Naive B cell (primary cell): ENCODE measurements around the gene HACL1. TPM values are rescaled to one million over a fixed set of nuclear protein-coding genes. Genes with fewer than 3 reads are reported as not detected.
A peak's percentile ranks its signal among the peaks of the same experiment; 100 is the strongest.

Source experiments
- ATAC-seq, 2 donors: fragments of 150-1000 bp; cut with Tn5 transposase; 2 replicates each; pipeline ENCODE4 v1.10.0; 2021; ENCODE audit warnings: low read depth in 2 of 2, mild to moderate bottlenecking in 2 of 2, moderate library complexity in 2 of 2
- DNase-seq: peaks from one replicate; pipeline ENCODE4 v3.0.0; 2022
- H3K27ac Mint-ChIP-seq, 6 donors: one replicate each; pipeline ENCODE4 v1.8.0; 2020 to 2022; ENCODE audit warnings: mild to moderate bottlenecking in 6 of 6, mixed read lengths in 6 of 6, moderate library complexity in 5 of 6, inconsistent platforms in 2 of 6
- H3K27me3 Mint-ChIP-seq, 3 donors: one replicate each; pipeline ENCODE4 v1.8.0; 2021 to 2022; ENCODE audit warnings: mixed read lengths in 3 of 3, mild to moderate bottlenecking in 1 of 3
- H3K36me3 Mint-ChIP-seq, 2 donors: one replicate each; pipeline ENCODE4 v1.8.0; 2020 to 2022; ENCODE audit warnings: mixed read lengths in 2 of 2, inconsistent platforms in 1 of 2, mild to moderate bottlenecking in 1 of 2
- H3K4me1 Mint-ChIP-seq, 3 donors: one replicate each; pipeline ENCODE4 v1.8.0; 2020 to 2022; ENCODE audit warnings: mixed read lengths in 3 of 3, inconsistent platforms in 1 of 3, mild to moderate bottlenecking in 1 of 3, moderate library complexity in 1 of 3
- H3K4me3 Mint-ChIP-seq, 8 donors: one replicate each; pipeline ENCODE4 v1.8.0; 2020 to 2022; ENCODE audit warnings: mild to moderate bottlenecking in 8 of 8, mixed read lengths in 8 of 8, moderate library complexity in 8 of 8, inconsistent platforms in 2 of 8
- H3K9me3 Mint-ChIP-seq, 7 donors: one replicate each; pipeline ENCODE4 v1.8.0; 2020 to 2022; ENCODE audit warnings: mixed read lengths in 7 of 7, mild to moderate bottlenecking in 5 of 7, inconsistent platforms in 2 of 7, moderate library complexity in 1 of 7
- polyA plus RNA-seq, 6 donors: library from polyadenylated mRNA; unstranded; fragments of 300-500 nt; fragmentation: Illumina TruSeq; gene quantifications; one replicate each; pipeline ENCODE4 v1.2.3, GENCODE V29; 2021; ENCODE audit warnings: low read depth in 6 of 6

HACL1 gene
- 10 to 100 TPM; 25.5 to 46.4 (median 36.5) TPM for polyA plus RNA-seq

DNA sequence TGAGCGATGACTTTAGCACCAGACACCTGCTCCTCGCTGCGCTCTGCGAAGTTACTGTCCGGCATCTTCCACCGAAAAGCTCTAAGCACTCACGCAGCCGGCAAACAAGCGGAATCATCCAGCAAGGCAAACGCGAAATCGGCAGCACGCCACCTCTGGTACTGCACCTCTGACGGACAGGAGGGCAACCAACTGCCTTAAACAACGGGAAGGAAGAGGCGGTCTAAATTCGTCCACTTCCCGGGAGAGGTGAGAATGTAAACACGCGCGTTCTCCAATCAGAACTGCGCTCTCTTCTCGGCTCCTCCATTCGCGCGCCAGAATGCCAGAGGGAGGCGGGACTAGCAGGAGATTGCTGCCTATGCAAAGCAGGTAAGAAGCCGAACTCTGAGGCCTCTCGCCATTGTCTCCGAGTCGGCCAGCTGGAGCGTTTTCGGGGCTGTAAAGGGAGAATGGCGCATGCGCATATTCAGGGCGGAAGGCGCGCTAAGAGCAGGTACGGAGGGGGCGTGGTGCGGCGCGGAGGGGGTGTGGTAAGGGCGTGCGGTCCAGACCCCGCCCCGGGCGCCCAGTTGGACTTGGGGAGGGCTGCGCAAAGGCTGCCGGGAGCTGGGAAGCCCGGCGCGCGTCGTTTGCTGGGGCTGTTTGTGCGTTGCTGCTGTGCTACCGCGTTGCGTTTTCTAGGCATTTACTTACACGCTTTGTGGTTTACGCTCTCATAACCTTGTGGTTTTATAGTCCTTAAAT, at the start of gene HACL1, which contains the start of gene BTD:
HACL1 (minus strand) TSS at position 171 of the 747 bp plus-strand sequence; CDS start at position 65, 106 bp downstream.
BTD (plus strand) TSS at position 347 of the 747 bp plus-strand sequence. CDS start 33,695 bp downstream, outside the sequence.
- peak; percentile 99 for DNase-seq
- Mint-ChIP-seq H3K36me3 (peaks cover 24 to 29% of the 10 kb centered on the region in 2 donors), H3K9me3 (no peaks in the 10 kb centered on the region), H3K4me1 (peaks cover 40 to 49% (median 47%) of the 10 kb centered on the region in 3 donors), H3K27ac (peak within 1 kb of the TSS; percentile 97 to 99 (median 98)), H3K4me3 (peak within 1 kb of the TSS; percentile 97 to 100 (median 98)), H3K27me3 (no peaks in the 10 kb centered on the region)
- ATAC-seq = peak; percentile 86 to 88

DNA sequence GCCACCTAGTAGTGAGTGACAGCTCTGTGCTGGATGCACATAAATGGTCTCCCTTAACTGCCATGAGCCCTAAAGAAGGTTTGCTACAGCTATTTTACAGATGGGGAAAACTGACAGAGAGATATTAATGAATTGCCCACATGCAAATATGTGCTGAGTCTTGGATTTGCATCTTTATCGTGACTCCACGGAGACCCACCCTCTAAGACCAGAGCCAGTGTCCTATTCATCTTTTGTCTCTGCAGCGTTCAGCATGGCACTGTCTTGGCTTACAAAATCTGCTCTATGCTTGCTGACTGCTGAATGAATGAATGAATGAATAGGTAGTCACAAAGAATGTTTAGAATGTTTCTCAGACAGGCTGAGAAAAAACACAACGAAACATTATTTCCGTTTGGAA, 48.5 kb upstream of the HACL1 start:
- no peak for ATAC-seq
- peak overlapping the region in 2 of 8 donors; percentile 33 to 60 for H3K4me3 Mint-ChIP-seq
- peaks cover 0 to 9% (median 5%) of the 10 kb centered on the region in 7 donors for H3K9me3 Mint-ChIP-seq
- DNase-seq = no peak
- peak overlapping the region in 2 of 6 donors; percentile 10 to 80 for H3K27ac Mint-ChIP-seq
- no peaks in the 10 kb centered on the region for H3K36me3 Mint-ChIP-seq
- H3K27me3 Mint-ChIP-seq = peaks cover 0 to 6% (median 0%) of the 10 kb centered on the region in 3 donors
- H3K4me1 Mint-ChIP-seq = peaks cover 43 to 50% (median 45%) of the 10 kb centered on the region in 3 donors

DNA sequence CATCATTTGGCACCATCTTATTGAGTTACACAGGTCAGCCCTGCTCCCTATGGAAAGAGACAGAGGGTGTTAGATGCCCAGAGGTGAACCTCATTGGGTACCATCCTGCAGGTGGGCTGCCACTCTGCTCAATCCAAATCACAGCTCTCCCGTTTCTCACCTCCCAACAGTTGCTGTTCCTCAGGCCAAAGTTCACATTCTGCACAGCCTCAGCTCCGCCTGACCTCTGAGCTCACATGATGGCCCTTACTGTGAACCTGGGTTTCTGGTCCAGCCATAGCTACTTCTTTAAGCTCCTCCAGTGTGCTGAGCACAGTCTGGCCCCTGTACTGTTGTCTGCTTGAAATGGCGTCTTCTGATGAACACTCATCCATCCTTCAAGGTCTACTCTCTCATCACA, 48.0 kb upstream of the HACL1 start:
- Mint-ChIP-seq H3K27ac (peak overlapping the region in 3 of 6 donors; percentile 22 to 80 (median 44)), H3K36me3 (no peaks in the 10 kb centered on the region), H3K4me1 (peaks cover 43 to 50% (median 45%) of the 10 kb centered on the region in 3 donors), H3K9me3 (peaks cover 0 to 5% (median 2%) of the 10 kb centered on the region in 7 donors), H3K4me3 (peak overlapping the region in 2 of 8 donors; percentile 33 to 46), H3K27me3 (peaks cover 0 to 6% (median 0%) of the 10 kb centered on the region in 3 donors)
- DNase-seq (no peak), ATAC-seq (no peak)

DNA sequence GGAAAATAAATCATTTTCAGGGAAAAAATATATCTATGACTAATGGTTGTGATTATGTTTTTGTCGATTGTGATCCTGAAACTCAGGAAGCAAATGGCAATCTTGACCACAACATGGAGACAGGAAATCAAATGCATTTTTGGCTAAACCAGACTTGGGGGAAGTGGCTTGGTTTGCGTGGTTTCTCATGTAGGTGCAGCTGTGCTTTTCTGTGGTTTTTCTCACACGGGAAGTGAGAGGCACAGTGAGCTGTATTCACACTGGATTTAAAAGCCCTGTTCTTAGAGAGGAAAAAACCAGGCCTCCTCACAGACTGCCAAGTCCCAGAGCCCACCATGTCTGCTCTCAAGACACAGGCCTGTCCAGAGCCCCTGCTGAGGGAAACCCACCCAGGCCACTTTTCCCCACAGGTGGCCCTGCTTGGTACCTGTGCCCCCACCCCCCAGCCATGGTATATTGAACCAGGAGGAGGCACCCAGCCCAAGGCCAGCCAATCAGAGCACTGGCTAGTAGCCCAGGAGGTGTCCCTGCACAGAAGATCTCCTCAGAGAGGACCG, 46.3 kb upstream of the HACL1 start:
- peak; percentile 97 to 98 for ATAC-seq
- Mint-ChIP-seq H3K27ac (peak overlapping the region; percentile 61 to 93 (median 90)), H3K27me3 (peaks cover 0 to 6% (median 0%) of the 10 kb centered on the region in 3 donors), H3K4me1 (peaks cover 43 to 50% (median 45%) of the 10 kb centered on the region in 3 donors), H3K4me3 (peak overlapping the region; percentile 53 to 84 (median 74)), H3K9me3 (peaks cover 0 to 5% (median 0%) of the 10 kb centered on the region in 7 donors), H3K36me3 (no peaks in the 10 kb centered on the region)
- DNase-seq = peak; percentile 65

DNA sequence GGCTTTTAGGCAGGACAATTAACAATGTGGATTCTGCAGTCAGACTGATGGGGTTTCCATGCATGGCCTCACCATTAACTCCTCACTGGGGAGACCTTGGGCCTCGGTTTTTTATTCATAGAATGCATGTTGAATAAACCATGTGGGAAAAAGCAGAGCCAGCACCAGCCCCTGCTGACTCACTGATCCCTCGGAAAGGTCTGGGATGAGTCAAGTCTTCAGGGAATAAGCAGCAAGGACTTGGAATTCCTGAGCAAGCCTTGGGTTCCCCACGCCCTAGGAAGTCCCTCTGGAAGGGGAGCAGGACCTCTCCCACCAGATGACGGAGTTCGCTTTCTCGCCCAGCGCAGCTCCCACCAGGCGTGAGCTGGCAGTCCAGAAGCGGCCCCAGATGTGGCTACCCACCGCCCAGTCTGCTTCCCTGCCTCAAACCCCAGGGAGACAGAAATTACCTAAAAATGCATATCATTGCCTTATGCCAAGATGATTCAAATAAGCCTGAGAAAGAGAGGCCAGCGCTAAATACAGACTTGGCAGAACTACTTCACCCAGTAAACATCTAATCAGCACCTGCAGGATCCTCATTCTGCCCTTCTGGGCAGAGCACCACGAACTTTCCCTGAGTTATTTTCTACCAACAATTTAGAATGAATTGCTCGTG, 45.6 kb upstream of the HACL1 start:
- ATAC-seq (peak; percentile 10 to 11), DNase-seq (no peak)
- H3K4me1 Mint-ChIP-seq = peaks cover 43 to 50% (median 45%) of the 10 kb centered on the region in 3 donors
- H3K4me3 Mint-ChIP-seq = peak overlapping the region; percentile 47 to 77 (median 64)
- H3K27ac Mint-ChIP-seq = peak overlapping the region in 5 of 6 donors; percentile 80 to 93 (median 91)
- peaks cover 0 to 5% (median 0%) of the 10 kb centered on the region in 7 donors for H3K9me3 Mint-ChIP-seq
- peaks cover 1 to 2% of the 10 kb centered on the region in 2 donors for H3K36me3 Mint-ChIP-seq
- H3K27me3 Mint-ChIP-seq = peaks cover 0 to 6% (median 0%) of the 10 kb centered on the region in 3 donors

DNA sequence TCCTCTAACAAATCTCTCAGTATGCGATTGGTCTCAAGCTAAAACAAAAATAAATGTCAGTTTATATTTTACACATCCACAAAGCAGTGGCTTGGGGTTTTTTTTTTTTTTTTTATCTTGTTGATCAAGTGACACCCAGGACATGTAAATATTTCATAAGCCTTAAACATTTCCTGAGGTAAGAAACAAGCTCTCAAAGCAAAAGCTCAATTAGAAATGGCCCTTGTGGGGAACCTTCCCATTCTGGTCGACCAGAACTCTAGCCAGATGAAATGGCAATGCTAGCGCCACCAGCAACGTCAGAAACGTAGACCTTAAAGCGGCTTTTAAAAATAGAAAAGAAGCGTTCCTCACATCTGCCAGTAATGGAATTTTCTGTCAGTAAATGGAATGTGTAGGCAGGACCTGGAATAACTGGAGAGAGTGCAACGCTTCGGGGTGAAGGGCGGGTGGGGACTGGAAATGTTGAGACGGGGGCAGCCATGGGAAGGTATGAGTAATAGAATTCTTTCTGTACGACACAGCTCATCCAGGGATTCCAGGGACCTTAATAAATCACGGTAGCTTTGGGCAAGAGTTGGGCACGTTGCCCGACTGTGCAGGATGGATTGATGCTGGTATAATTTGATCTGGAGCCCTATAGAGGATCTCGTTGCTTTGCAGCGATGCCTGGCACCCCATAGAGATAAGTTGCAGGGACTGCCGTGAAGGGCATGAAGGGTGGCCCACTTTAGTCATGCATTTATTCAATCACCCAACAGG, 44.6 kb upstream of the HACL1 start:
- Mint-ChIP-seq H3K27ac (no peak overlapping the region), H3K27me3 (no peaks in the 10 kb centered on the region), H3K9me3 (peaks cover 0 to 5% (median 0%) of the 10 kb centered on the region in 7 donors), H3K4me1 (peaks cover 37 to 47% (median 39%) of the 10 kb centered on the region in 3 donors), H3K36me3 (peaks cover 10% of the 10 kb centered on the region in 2 donors), H3K4me3 (no peak overlapping the region)
- DNase-seq = no peak
- no peak for ATAC-seq

DNA sequence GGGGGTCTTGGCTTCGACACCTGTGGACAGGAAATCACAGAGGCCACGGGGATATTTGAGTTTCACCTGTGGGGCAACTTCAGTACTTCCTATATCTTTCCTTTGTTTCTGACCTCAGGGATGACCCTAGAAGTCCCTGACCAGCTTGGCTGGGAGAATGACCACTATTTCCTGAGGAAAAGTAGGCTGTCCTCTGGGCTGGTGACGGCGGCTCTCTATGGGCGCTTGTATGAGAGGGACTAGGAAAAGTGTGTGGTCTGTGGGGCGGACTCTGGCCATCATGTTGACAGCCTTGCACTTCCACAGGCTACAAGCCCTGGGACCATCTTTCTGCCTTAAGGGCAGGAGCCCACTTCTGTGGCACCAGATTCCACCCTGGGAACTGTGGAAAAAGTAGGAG, 43.9 kb upstream of the HACL1 start:
- Mint-ChIP-seq H3K9me3 (peaks cover 0 to 5% (median 0%) of the 10 kb centered on the region in 7 donors), H3K36me3 (peaks cover 10% of the 10 kb centered on the region in 2 donors), H3K27ac (no peak overlapping the region), H3K27me3 (no peaks in the 10 kb centered on the region), H3K4me3 (no peak overlapping the region), H3K4me1 (peaks cover 32 to 41% (median 33%) of the 10 kb centered on the region in 3 donors)
- ATAC-seq = no peak
- DNase-seq = no peak

DNA sequence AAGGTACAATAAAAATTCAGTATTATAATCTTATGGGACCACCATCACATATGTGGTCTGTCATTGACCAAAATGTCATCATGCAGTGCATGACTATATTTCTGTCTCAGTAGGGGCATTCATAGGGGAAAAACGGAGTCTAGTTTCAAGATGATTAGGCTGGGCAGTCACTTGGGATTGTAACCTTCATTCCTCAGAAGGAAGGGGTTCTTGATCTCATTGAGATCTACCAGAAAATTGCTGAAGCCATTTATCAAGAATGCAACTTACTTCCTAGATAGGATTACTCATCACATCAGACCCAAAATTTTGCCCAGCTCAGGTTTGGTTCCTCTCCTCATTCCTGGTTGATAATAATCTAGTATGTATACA, 37.5 kb upstream of the HACL1 start:
- DNase-seq (no peak), ATAC-seq (no peak)
- no peak overlapping the region for H3K27ac Mint-ChIP-seq
- H3K4me1 Mint-ChIP-seq = peaks cover 0 to 4% (median 0%) of the 10 kb centered on the region in 3 donors
- H3K27me3 Mint-ChIP-seq = no peaks in the 10 kb centered on the region
- no peaks in the 10 kb centered on the region for H3K9me3 Mint-ChIP-seq
- H3K36me3 Mint-ChIP-seq = peaks cover 10% of the 10 kb centered on the region in 2 donors
- no peak overlapping the region for H3K4me3 Mint-ChIP-seq

DNA sequence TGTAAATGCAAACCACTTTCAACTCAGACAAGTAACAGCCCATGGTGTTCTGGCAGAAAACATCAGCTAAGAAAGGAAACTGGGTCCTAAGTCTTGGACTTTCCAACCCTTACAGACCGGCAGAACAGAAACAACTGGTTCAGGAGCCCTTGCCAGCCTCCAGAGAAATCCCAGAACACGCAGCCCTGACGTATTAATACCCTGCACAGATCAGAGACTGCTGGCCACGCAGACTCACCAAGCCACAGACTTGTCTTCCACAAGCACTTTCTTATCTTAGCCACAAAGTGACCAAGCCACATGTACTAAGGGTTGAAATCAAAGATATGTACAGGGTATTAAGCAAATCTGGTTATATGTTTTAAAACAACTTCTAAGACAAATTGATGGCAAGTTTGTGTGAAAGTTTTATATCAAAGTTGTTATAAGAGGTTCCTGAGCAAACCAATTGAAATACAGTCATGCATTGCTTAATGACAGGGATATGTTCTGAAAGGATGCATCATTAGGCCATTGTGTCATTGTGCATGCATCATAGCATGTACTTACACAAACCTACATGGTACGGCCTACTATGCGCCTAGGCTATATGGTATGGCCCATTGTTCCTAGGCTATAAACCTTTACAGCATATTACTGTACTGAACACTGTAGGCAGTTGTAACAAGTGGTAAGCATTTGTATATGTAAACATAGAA, 37.0 kb upstream of the HACL1 start:
- no peaks in the 10 kb centered on the region for H3K9me3 Mint-ChIP-seq
- no peak for ATAC-seq
- no peak for DNase-seq
- no peak overlapping the region for H3K27ac Mint-ChIP-seq
- H3K4me1 Mint-ChIP-seq = peaks cover 0 to 4% (median 0%) of the 10 kb centered on the region in 3 donors
- peaks cover 10% of the 10 kb centered on the region in 2 donors for H3K36me3 Mint-ChIP-seq
- H3K27me3 Mint-ChIP-seq = no peaks in the 10 kb centered on the region
- H3K4me3 Mint-ChIP-seq = no peak overlapping the region

DNA sequence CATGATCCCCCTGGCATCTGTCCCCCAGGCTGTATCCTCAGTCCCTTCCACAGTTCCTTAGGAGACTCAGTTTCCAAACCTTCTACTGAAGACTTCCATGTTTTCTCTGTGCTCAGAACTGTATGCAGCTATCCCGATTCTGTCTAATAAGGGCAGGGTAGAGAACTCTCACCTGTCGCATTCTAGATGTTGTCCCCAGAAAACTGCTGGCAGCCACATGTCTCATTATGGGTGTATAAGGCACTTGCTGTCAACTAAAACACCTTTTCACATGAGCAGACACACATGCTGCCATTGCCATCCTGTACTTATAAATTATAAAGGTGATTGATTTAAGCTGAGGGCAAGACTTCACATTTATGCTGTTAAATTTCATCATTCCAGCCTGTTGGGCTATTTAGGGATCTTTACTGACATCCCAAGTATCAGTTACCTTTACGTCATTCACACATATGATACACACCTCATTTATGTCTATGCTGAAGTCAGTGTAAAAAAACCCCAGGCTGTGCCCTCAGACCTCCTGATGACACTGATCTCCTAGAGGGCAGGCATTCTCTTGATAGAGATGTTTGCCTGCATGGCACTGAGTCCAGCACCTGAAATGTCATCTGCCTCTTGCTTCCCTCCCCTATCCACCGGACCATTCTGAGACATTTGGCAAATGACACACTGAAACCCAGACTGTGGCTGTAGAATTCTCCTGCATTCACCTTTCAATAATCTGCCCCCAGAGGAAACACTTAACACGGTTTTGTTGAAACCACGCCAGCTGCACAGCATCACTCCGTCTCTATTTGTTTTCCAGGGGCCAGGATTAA, 36.0 kb upstream of the HACL1 start:
- Mint-ChIP-seq H3K9me3 (no peaks in the 10 kb centered on the region), H3K4me3 (peak overlapping the region in 1 of 8 donors; percentile 42), H3K27ac (peak overlapping the region in 2 of 6 donors; percentile 2 to 55), H3K27me3 (no peaks in the 10 kb centered on the region), H3K4me1 (peaks cover 0 to 4% (median 0%) of the 10 kb centered on the region in 3 donors), H3K36me3 (peaks cover 10% of the 10 kb centered on the region in 2 donors)
- ATAC-seq (no peak), DNase-seq (no peak)

DNA sequence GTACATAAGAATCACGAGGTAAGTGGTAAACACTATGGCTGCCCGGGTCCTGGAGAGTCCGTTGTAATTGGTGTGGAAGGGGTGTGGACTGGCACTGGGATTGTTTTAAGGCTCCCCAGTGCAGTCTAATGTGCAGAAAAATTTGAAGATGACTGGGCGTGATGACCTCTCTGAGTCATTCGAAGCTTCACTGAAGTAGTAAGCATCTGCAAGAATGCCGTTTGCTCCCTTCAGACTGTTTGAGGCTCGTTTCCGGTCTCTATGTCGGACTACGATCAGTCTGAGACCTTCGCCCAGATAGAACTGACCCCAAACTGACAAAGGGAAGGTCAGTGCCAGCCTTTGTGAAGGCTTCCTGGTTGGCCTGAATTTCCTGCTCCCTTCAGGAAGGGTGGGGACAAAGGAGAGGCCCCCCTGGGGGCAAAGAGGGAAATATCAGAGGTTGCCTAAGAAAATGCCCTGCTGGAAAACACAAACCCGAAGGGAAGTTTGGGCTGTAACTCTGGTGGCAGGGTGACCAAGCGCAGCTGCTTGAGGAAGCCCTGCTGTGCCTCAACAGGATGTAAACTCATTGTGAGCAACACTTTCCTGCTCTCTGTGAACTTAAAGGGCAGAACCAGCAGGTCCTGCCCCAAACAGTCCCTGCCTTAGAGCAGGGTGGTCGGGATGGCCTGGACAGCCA, 34.8 kb upstream of the HACL1 start:
- peaks cover 0 to 9% (median 0%) of the 10 kb centered on the region in 3 donors for H3K4me1 Mint-ChIP-seq
- no peaks in the 10 kb centered on the region for H3K9me3 Mint-ChIP-seq
- ATAC-seq = no peak
- no peaks in the 10 kb centered on the region for H3K27me3 Mint-ChIP-seq
- H3K27ac Mint-ChIP-seq = peak overlapping the region in 1 of 6 donors; percentile 69
- H3K4me3 Mint-ChIP-seq = peak overlapping the region in 2 of 8 donors; percentile 51 to 82
- H3K36me3 Mint-ChIP-seq = peaks cover 0 to under 1% of the 10 kb centered on the region in 2 donors
- no peak for DNase-seq
